ENCODE measurements around the gene PHC3.

Gene PHC3

GRCh38 chr3:170111147-170111771, 70.3 kb downstream of the PHC3 start:
- no peak overlapping the region for H3K27ac ChIP-seq (ENCODE audit: low read length)
- no peak overlapping the region for H3K4me3 ChIP-seq (ENCODE audit: low read length)
- H3K9ac ChIP-seq (ENCODE audit: low read depth, low read length), result no peak overlapping the region
- H3K9me3 ChIP-seq (ENCODE audit: insufficient read depth, low read depth, low read length), result no peaks in the 10 kb centered on the region
- H3K36me3 ChIP-seq (ENCODE audit: insufficient read depth, low read depth, low read length), result peaks cover 58% of the 10 kb centered on the region
- no peaks in the 10 kb centered on the region for H3K27me3 ChIP-seq (ENCODE audit: insufficient read depth, low read length)
- peaks cover 8% of the 10 kb centered on the region for H3K4me1 ChIP-seq (ENCODE audit: insufficient read depth, low read length)

- Histone ChIP-seq H3K4me1 (ENCODE audit: insufficient read depth, low read length) (peaks cover 8% of the 10 kb centered on the region), H3K4me3 (ENCODE audit: low read length) (no peak overlapping the region), H3K27me3 (ENCODE audit: insufficient read depth, low read length) (no peaks in the 10 kb centered on the region), H3K9ac (ENCODE audit: low read depth, low read length) (no peak overlapping the region), H3K9me3 (ENCODE audit: insufficient read depth, low read depth, low read length) (no peaks in the 10 kb centered on the region), H3K27ac (ENCODE audit: low read length) (no peak overlapping the region), H3K36me3 (ENCODE audit: insufficient read depth, low read depth, low read length) (peaks cover 45% of the 10 kb centered on the region)
Measured at GRCh38 chr3:170109579-170110293, 71.8 kb downstream of the PHC3 start.

- Histone ChIP-seq H3K9ac (ENCODE audit: low read depth, low read length) (no peak overlapping the region), H3K27ac (ENCODE audit: low read length) (no peak overlapping the region), H3K4me1 (ENCODE audit: insufficient read depth, low read length) (peaks cover 8% of the 10 kb centered on the region), H3K36me3 (ENCODE audit: insufficient read depth, low read depth, low read length) (peaks cover 45% of the 10 kb centered on the region), H3K4me3 (ENCODE audit: low read length) (no peak overlapping the region), H3K9me3 (ENCODE audit: insufficient read depth, low read depth, low read length) (no peaks in the 10 kb centered on the region), H3K27me3 (ENCODE audit: insufficient read depth, low read length) (no peaks in the 10 kb centered on the region)
Measured at GRCh38 chr3:170108955-170109354, 72.6 kb downstream of the PHC3 start.

- no peak overlapping the region for H3K9ac ChIP-seq (ENCODE audit: low read depth, low read length)
- peaks cover 44% of the 10 kb centered on the region for H3K36me3 ChIP-seq (ENCODE audit: insufficient read depth, low read depth, low read length)
- peaks cover 8% of the 10 kb centered on the region for H3K4me1 ChIP-seq (ENCODE audit: insufficient read depth, low read length)
- no peak overlapping the region for H3K4me3 ChIP-seq (ENCODE audit: low read length)
- no peak overlapping the region for H3K27ac ChIP-seq (ENCODE audit: low read length)
- H3K27me3 ChIP-seq (ENCODE audit: insufficient read depth, low read length), result no peaks in the 10 kb centered on the region
- no peaks in the 10 kb centered on the region for H3K9me3 ChIP-seq (ENCODE audit: insufficient read depth, low read depth, low read length)
Measured at GRCh38 chr3:170107941-170108340, 73.6 kb downstream of the PHC3 start.

GRCh38 chr3:170102431-170102830, 79.1 kb downstream of the PHC3 start:
- H3K9ac ChIP-seq (ENCODE audit: low read depth, low read length), result no peak overlapping the region
- H3K4me3 ChIP-seq (ENCODE audit: low read length), result no peak overlapping the region
- H3K9me3 ChIP-seq (ENCODE audit: insufficient read depth, low read depth, low read length), result no peaks in the 10 kb centered on the region
- no peaks in the 10 kb centered on the region for H3K4me1 ChIP-seq (ENCODE audit: insufficient read depth, low read length)
- no peaks in the 10 kb centered on the region for H3K27me3 ChIP-seq (ENCODE audit: insufficient read depth, low read length)
- peaks cover 63% of the 10 kb centered on the region for H3K36me3 ChIP-seq (ENCODE audit: insufficient read depth, low read depth, low read length)
- no peak overlapping the region for H3K27ac ChIP-seq (ENCODE audit: low read length)

- H3K9me3 ChIP-seq (ENCODE audit: insufficient read depth, low read depth, low read length), result no peaks in the 10 kb centered on the region
- no peaks in the 10 kb centered on the region for H3K4me1 ChIP-seq (ENCODE audit: insufficient read depth, low read length)
- H3K36me3 ChIP-seq (ENCODE audit: insufficient read depth, low read depth, low read length), result peaks cover 78% of the 10 kb centered on the region
- H3K4me3 ChIP-seq (ENCODE audit: low read length), result no peak overlapping the region
- H3K9ac ChIP-seq (ENCODE audit: low read depth, low read length), result no peak overlapping the region
- no peak overlapping the region for H3K27ac ChIP-seq (ENCODE audit: low read length)
- no peaks in the 10 kb centered on the region for H3K27me3 ChIP-seq (ENCODE audit: insufficient read depth, low read length)
Measured at GRCh38 chr3:170100944-170101343, 80.6 kb downstream of the PHC3 start.

GRCh38 chr3:170098753-170099152, 82.8 kb downstream of the PHC3 start:
- H3K27me3 ChIP-seq (ENCODE audit: insufficient read depth, low read length), result no peaks in the 10 kb centered on the region
- no peak overlapping the region for H3K4me3 ChIP-seq (ENCODE audit: low read length)
- H3K27ac ChIP-seq (ENCODE audit: low read length), result no peak overlapping the region
- H3K4me1 ChIP-seq (ENCODE audit: insufficient read depth, low read length), result no peaks in the 10 kb centered on the region
- no peaks in the 10 kb centered on the region for H3K9me3 ChIP-seq (ENCODE audit: insufficient read depth, low read depth, low read length)
- peaks cover 99% of the 10 kb centered on the region for H3K36me3 ChIP-seq (ENCODE audit: insufficient read depth, low read depth, low read length)
- H3K9ac ChIP-seq (ENCODE audit: low read depth, low read length), result no peak overlapping the region

- no peak overlapping the region for H3K9ac ChIP-seq (ENCODE audit: low read depth, low read length)
- no peaks in the 10 kb centered on the region for H3K4me1 ChIP-seq (ENCODE audit: insufficient read depth, low read length)
- H3K27ac ChIP-seq (ENCODE audit: low read length), result no peak overlapping the region
- no peak overlapping the region for H3K4me3 ChIP-seq (ENCODE audit: low read length)
- H3K36me3 ChIP-seq (ENCODE audit: insufficient read depth, low read depth, low read length), result peaks cover 90% of the 10 kb centered on the region
- no peaks in the 10 kb centered on the region for H3K27me3 ChIP-seq (ENCODE audit: insufficient read depth, low read length)
- no peaks in the 10 kb centered on the region for H3K9me3 ChIP-seq (ENCODE audit: insufficient read depth, low read depth, low read length)
Measured at GRCh38 chr3:170096342-170096741, 85.2 kb downstream of the PHC3 start.

GRCh38 chr3:170095771-170096170, 85.8 kb downstream of the PHC3 start:
- no peak overlapping the region for H3K9ac ChIP-seq (ENCODE audit: low read depth, low read length)
- no peaks in the 10 kb centered on the region for H3K9me3 ChIP-seq (ENCODE audit: insufficient read depth, low read depth, low read length)
- no peak overlapping the region for H3K4me3 ChIP-seq (ENCODE audit: low read length)
- H3K4me1 ChIP-seq (ENCODE audit: insufficient read depth, low read length), result no peaks in the 10 kb centered on the region
- peaks cover 89% of the 10 kb centered on the region for H3K36me3 ChIP-seq (ENCODE audit: insufficient read depth, low read depth, low read length)
- no peaks in the 10 kb centered on the region for H3K27me3 ChIP-seq (ENCODE audit: insufficient read depth, low read length)
- H3K27ac ChIP-seq (ENCODE audit: low read length), result no peak overlapping the region

GRCh38 chr3:170092907-170093306, 88.6 kb downstream of the PHC3 start:
- Histone ChIP-seq H3K4me3 (ENCODE audit: low read length) (no peak overlapping the region), H3K9ac (ENCODE audit: low read depth, low read length) (no peak overlapping the region), H3K27me3 (ENCODE audit: insufficient read depth, low read length) (no peaks in the 10 kb centered on the region), H3K4me1 (ENCODE audit: insufficient read depth, low read length) (no peaks in the 10 kb centered on the region), H3K9me3 (ENCODE audit: insufficient read depth, low read depth, low read length) (no peaks in the 10 kb centered on the region), H3K36me3 (ENCODE audit: insufficient read depth, low read depth, low read length) (peaks cover 69% of the 10 kb centered on the region), H3K27ac (ENCODE audit: low read length) (no peak overlapping the region)

- Histone ChIP-seq H3K27ac (ENCODE audit: low read length) (no peak overlapping the region), H3K27me3 (ENCODE audit: insufficient read depth, low read length) (no peaks in the 10 kb centered on the region), H3K9me3 (ENCODE audit: insufficient read depth, low read depth, low read length) (no peaks in the 10 kb centered on the region), H3K4me3 (ENCODE audit: low read length) (no peak overlapping the region), H3K4me1 (ENCODE audit: insufficient read depth, low read length) (no peaks in the 10 kb centered on the region), H3K36me3 (ENCODE audit: insufficient read depth, low read depth, low read length) (peaks cover 58% of the 10 kb centered on the region), H3K9ac (ENCODE audit: low read depth, low read length) (no peak overlapping the region)
Measured at GRCh38 chr3:170090601-170090981, 90.9 kb downstream of the PHC3 start.

- H3K27ac ChIP-seq (ENCODE audit: low read length), result no peak overlapping the region
- no peaks in the 10 kb centered on the region for H3K9me3 ChIP-seq (ENCODE audit: insufficient read depth, low read depth, low read length)
- no peak overlapping the region for H3K4me3 ChIP-seq (ENCODE audit: low read length)
- no peaks in the 10 kb centered on the region for H3K4me1 ChIP-seq (ENCODE audit: insufficient read depth, low read length)
- H3K27me3 ChIP-seq (ENCODE audit: insufficient read depth, low read length), result no peaks in the 10 kb centered on the region
- peaks cover 57% of the 10 kb centered on the region for H3K36me3 ChIP-seq (ENCODE audit: insufficient read depth, low read depth, low read length)
- no peak overlapping the region for H3K9ac ChIP-seq (ENCODE audit: low read depth, low read length)
Measured at GRCh38 chr3:170089862-170090600, 91.5 kb downstream of the PHC3 start.
